Stomach (tissue), 9 donors: Measurements from ENCODE around the gene FANCE. TPM values are rescaled to one million over a fixed set of nuclear protein-coding genes. Genes with fewer than 3 reads are reported as not detected.
"Not testable (repeated sequence)": the region's sequence is repeated elsewhere in the genome, so short reads cannot be mapped to it uniquely, and the experiment has no call there.

Experiments used
- DNase-seq, 2 donors: peaks; one replicate each; pipeline versions ENCODE4 v3.0.0 to v3.0.0-alpha.2; 2013 to 2019
- H3K27ac ChIP-seq, 5 donors: fragments of 200-600 bp in 4 of 5; sonication (generic) in 4 of 5; one replicate each; pipeline ENCODE4 v1.5.1; 2013 to 2019; ENCODE audit warnings: mild to moderate bottlenecking in 1 of 5, moderate library complexity in 1 of 5
- H3K27me3 ChIP-seq, 3 donors: fragments of 200-600 bp; sonication (generic); one replicate each; pipeline ENCODE4 v1.5.1; 2017 to 2019; ENCODE audit warnings: mixed run types in 1 of 3
- H3K36me3 ChIP-seq, 4 donors: fragments of 200-600 bp; sonication (generic); 1 replicate in 3 of 4; 2 replicates in 1 of 4; pipeline ENCODE4 v1.5.1; 2016 to 2019
- H3K4me1 ChIP-seq, 4 donors: fragments of 200-600 bp; sonication (generic); one replicate each; pipeline ENCODE4 v1.5.1; 2016 to 2019
- H3K4me3 ChIP-seq, 4 donors: fragments of 200-600 bp; sonication (generic) in 3 of 4; one replicate each; pipeline ENCODE4 v1.5.1; 2016 to 2019; ENCODE audit warnings: mild to moderate bottlenecking in 1 of 4
- H3K9me3 ChIP-seq, 4 donors: fragments of 200-600 bp; sonication (generic); one replicate each; pipeline ENCODE4 v1.5.1; 2016 to 2019
- CTCF ChIP-seq, 7 experiments: fragments of 450-650 bp in 4 of 7; fragments of 200-600 bp in 3 of 7; sonication (generic) in 3 of 7; IDR thresholded peaks; one replicate each; pipeline ENCODE4 v1.5.1; 2016 to 2019; ENCODE audit warnings: antibody characterized with exemption in 7 of 7, control low read depth in 2 of 7, mild to moderate bottlenecking in 1 of 7
- EP300 ChIP-seq: sonication (generic); formaldehyde crosslinking; IDR thresholded peaks from one replicate; pipeline ENCODE4 v1.6.1; 2017; ENCODE audit warnings: antibody characterized with exemption
- POLR2A ChIP-seq, 4 donors: fragments of 450-650 bp; IDR thresholded peaks; one replicate each; pipeline ENCODE4 v1.6.1; 2016; ENCODE audit warnings: antibody characterized with exemption in 4 of 4, control low read depth in 2 of 4, mild to moderate bottlenecking in 1 of 4, moderate library complexity in 1 of 4
- POLR2AphosphoS5 ChIP-seq, 3 donors: sonication (generic); formaldehyde crosslinking; IDR thresholded peaks; one replicate each; pipeline ENCODE4 v1.6.1; 2016; ENCODE audit warnings: antibody characterized with exemption in 3 of 3
- WGBS, 5 donors: extraction: QIAGEN DNeasy Blood & Tissue Kit in 3 of 5; methylation state at CpG; one replicate each; pipeline versions ENCODE4 v1.1.5 to v1.1.7; 2013 to 2018; 5-methylcytosine and 5-hydroxymethylcytosine counted together
- intact Hi-C: fragments of 100-400 bp; cut with DNase I; formaldehyde crosslinking; loops from one replicate; pipeline ENCODE4 v1.15.1; 2023; ENCODE audit warnings: low total_unique reads
- polyA plus RNA-seq, 3 donors: library from polyadenylated mRNA; stranded (reverse); fragments of 200-250 nt; gene quantifications; one replicate each; pipeline ENCODE4 v1.2.3, GENCODE V29; 2013
- total RNA-seq, 5 donors: library from RNA; depleted of rRNA; stranded (reverse); fragments of >200 nt; gene quantifications; one replicate each; pipeline versions ENCODE4 v1.1.0 to v1.2.3, GENCODE V29; 2014 to 2016
- donor health status: healthy with polysubstance abuse.
- donor health status: Bipolar disorder and iron deficiency.
- donor health status: healthy.

The FANCE gene
- total and polyA plus RNA-seq, 8 donors: 1.3 to 8.3 (median 3.3) TPM

DNA sequence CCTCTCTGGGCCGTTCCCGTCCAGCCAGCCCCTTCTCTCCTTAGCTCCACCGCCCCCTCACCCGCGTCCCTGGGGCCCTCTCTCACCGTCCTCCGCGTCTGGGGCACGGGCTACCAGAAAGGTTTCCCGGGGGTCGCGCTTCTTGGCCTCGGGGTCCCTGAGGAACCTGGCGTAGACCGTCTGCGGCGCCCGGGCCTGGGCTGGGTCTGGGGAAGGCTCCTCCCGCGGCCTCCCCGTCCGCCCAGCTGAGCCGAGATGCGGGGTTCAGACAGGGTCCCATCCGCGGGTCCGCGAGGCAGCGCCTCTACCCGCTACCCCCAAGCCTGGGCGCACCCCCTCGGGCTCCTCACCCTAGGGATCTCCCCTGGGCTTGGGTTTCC is 59.4 kb downstream of the FANCE start:
- peaks cover 0 to 14% (median 10%) of the 10 kb centered on the region in 4 donors for H3K4me1 ChIP-seq
- no peaks in the 10 kb centered on the region for H3K36me3 ChIP-seq
- TF ChIP-seq CTCF (IDR thresholded peaks at IDR 0.05) (no peak), EP300 (no peak), POLR2AphosphoS5 (IDR thresholded peaks at IDR 0.05) (no peak), POLR2A (IDR thresholded peaks at IDR 0.05) (no peak)
- no peak overlapping the region for H3K27ac ChIP-seq
- H3K4me3 ChIP-seq: peak overlapping the region; percentile 9 to 28 (median 25)
- WGBS, 5 donors: 15 to 23% (median 19%) methylated on average over 11 to 32 of the region's 32 CpGs
- no peak for DNase-seq
- H3K9me3 ChIP-seq: no peaks in the 10 kb centered on the region
- intact Hi-C loops: no loop called here
- peaks cover 0 to 56% (median 25%) of the 10 kb centered on the region in 3 donors for H3K27me3 ChIP-seq

- intact Hi-C loops: no loop called here
- Histone ChIP-seq H3K9me3 (no peaks in the 10 kb centered on the region), H3K4me3 (peak overlapping the region; percentile 9 to 28 (median 25)), H3K27me3 (peaks cover 0 to 52% (median 25%) of the 10 kb centered on the region in 3 donors), H3K27ac (no peak overlapping the region), H3K36me3 (no peaks in the 10 kb centered on the region), H3K4me1 (peaks cover 0 to 14% (median 10%) of the 10 kb centered on the region in 4 donors)
- 6 to 12% (median 9%) methylated on average over 19 to 26 of the region's 26 CpGs for WGBS, 5 donors
- DNase-seq: no peak
- TF ChIP-seq CTCF (IDR thresholded peaks at IDR 0.05) (no peak), POLR2AphosphoS5 (IDR thresholded peaks at IDR 0.05) (no peak), POLR2A (IDR thresholded peaks at IDR 0.05) (no peak), EP300 (no peak)
These were observed 59.9 kb downstream of the FANCE start for GRCh38 chr6:35512006-35512405.

- no peak within 1 kb of the TSS for H3K27ac ChIP-seq
- no peak for DNase-seq
- H3K36me3 ChIP-seq: no peaks in the 10 kb centered on the region
- TF ChIP-seq POLR2AphosphoS5 (IDR thresholded peaks at IDR 0.05) (no peak), POLR2A (IDR thresholded peaks at IDR 0.05) (no peak), EP300 (no peak), CTCF (IDR thresholded peaks at IDR 0.05) (no peak)
- peaks cover 0 to 52% (median 25%) of the 10 kb centered on the region in 3 donors for H3K27me3 ChIP-seq
- peak within 1 kb of the TSS; percentile 9 to 28 (median 25) for H3K4me3 ChIP-seq
- no peaks in the 10 kb centered on the region for H3K9me3 ChIP-seq
- intact Hi-C loops: no loop called here
- 78 to 87% (median 80%) methylated on average over 9 to 10 of the region's 10 CpGs for WGBS, 5 donors
- peaks cover 0 to 14% (median 10%) of the 10 kb centered on the region in 4 donors for H3K4me1 ChIP-seq
These were observed 60.6 kb downstream of the FANCE start, which contains the start of gene TULP1 for GRCh38 chr6:35512740-35513139. Gene TULP1 (minus strand): TSS chr6:35512896. CDS start chr6:35512858, 38 bp downstream.

DNA sequence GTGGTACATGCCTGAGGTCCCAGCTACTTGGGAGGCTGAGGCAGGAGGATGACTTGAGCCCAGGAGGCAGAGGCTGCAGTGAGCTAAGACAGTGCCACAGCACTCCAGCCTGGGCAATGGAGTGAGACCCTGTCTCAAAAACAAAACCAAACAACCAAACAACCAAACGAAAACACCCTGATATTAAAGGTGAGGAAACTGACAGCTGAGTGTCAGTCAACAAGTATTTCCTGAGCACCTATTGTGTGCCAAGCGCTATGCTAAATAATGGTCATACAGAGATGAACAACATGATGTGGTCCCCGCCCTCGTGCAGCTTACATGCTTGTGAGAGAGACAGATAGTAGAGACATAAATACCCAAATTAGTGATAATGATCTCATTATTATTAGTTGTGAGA is 62.4 kb downstream of the FANCE start:
- Histone ChIP-seq H3K27me3 (peaks cover 0 to 39% (median 25%) of the 10 kb centered on the region in 3 donors), H3K36me3 (no peaks in the 10 kb centered on the region), H3K4me1 (peaks cover 0 to 14% (median 10%) of the 10 kb centered on the region in 4 donors), H3K9me3 (no peaks in the 10 kb centered on the region), H3K27ac (no peak overlapping the region), H3K4me3 (no peak overlapping the region)
- 76 to 85% (median 79%) methylated on average over 4 of the region's 4 CpGs for WGBS, 5 donors
- intact Hi-C loops: no loop called here
- no peak for TF ChIP-seq POLR2A (IDR thresholded peaks at IDR 0.05)
- no peak for TF ChIP-seq EP300
- no peak for TF ChIP-seq POLR2AphosphoS5 (IDR thresholded peaks at IDR 0.05)
- TF ChIP-seq CTCF (IDR thresholded peaks at IDR 0.05): no peak
- no peak for DNase-seq

GRCh38 chr6:35515939-35516338 is 63.8 kb downstream of the FANCE start:
- H3K36me3 ChIP-seq, H3K27ac ChIP-seq, H3K9me3 ChIP-seq, DNase-seq, H3K4me3 ChIP-seq, intact Hi-C loops: not testable (repeated sequence)
- 70 to 83% (median 80%) methylated on average over 6 of the region's 6 CpGs for WGBS, 5 donors
- Histone ChIP-seq H3K27me3 (peaks cover 0 to 26% (median 19%) of the 10 kb centered on the region in 3 donors), H3K4me1 (peaks cover 0 to 14% (median 10%) of the 10 kb centered on the region in 4 donors)
